Right atrium auricular region (tissue), 2 donors: ENCODE results near the gene MUSTN1. TPM values are rescaled to one million over a fixed set of nuclear protein-coding genes. Genes with fewer than 3 reads are reported as not detected.

Experiments used
- DNase-seq: peaks from one replicate; pipeline ENCODE4 v3.0.0-alpha.2; 2019; ENCODE audit warnings: low spot score
- H3K27ac ChIP-seq, 2 donors: fragments of 200-600 bp; sonication (generic); 1 replicate in 1 of 2; 2 replicates in 1 of 2; pipeline ENCODE4 v1.5.1; 2016 to 2019
- H3K27me3 ChIP-seq, 2 donors: fragments of 200-600 bp; sonication (generic); one replicate each; pipeline versions ENCODE4 v1.5.1 to v1.6.0; 2017 to 2019
- H3K36me3 ChIP-seq: fragments of 200-600 bp; sonication (generic); one replicate; pipeline ENCODE4 v1.5.1; 2016
- H3K4me1 ChIP-seq, 2 donors: fragments of 200-600 bp; sonication (generic); one replicate each; pipeline versions ENCODE4 v1.5.1 to v1.6.0; 2017 to 2019
- H3K4me3 ChIP-seq, 2 donors: fragments of 200-600 bp; sonication (generic); 1 replicate in 1 of 2; 2 replicates in 1 of 2; pipeline ENCODE4 v1.5.1; 2017 to 2019; ENCODE audit warnings: mild to moderate bottlenecking in 1 of 2, moderate library complexity in 1 of 2
- H3K9me3 ChIP-seq, 2 donors: fragments of 200-600 bp; sonication (generic); one replicate each; pipeline ENCODE4 v1.5.1; 2019
- total RNA-seq, 2 donors: library from RNA; depleted of rRNA; stranded (reverse); fragments of >200 nt; gene quantifications; one replicate each; pipeline ENCODE4 v1.1.0, GENCODE V29; 2016
- TF ChIP-seq, protein P1 (sequence below), 2 donors: fragments of 200-600 bp; sonication (generic); IDR thresholded peaks; one replicate each; pipeline ENCODE4 v1.5.1; 2019; ENCODE audit warnings: antibody characterized with exemption in 2 of 2

Gene MUSTN1
- total RNA-seq, 2 donors from 2014 or later = 43.8 to 45.0 TPM

DNA sequence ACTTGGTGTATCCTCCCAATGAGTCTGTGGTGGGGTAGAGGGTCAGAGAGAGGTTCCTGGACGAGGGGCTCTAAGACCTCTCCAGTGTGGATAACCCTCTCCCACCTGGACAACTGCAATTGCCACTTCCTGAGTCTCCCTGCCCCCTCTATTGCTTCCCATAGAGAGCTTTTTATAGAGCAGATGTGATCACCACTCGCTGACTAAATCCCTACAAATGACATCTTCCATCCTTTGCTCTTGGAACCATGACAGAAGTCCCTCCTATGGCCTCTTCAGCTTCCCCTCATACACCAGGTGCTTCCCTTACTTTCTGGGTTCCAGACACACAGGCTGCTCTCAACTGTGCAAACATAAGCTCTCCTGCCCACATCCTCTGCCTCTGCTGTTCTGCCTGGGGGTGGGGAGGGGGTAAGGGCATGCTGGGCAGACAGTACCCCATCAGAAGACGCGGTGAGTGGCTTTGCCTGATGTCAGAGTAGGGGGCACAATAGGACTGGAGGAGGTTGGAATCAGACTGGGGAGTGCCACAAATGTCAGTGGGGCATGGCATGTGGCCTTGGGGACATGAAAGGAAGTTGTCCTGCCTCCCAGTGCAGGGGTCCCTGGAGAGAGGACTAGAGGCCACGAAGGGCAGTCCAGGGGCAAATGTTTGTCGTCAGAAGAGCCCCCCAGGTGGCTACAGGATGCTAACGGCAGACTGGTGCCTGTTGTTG lies 25.0 kb downstream of the MUSTN1 start:
- Histone ChIP-seq H3K9me3 (no peaks in the 10 kb centered on the region), H3K27ac (no peak overlapping the region), H3K4me3 (no peak overlapping the region), H3K27me3 (no peaks in the 10 kb centered on the region), H3K36me3 (no peaks in the 10 kb centered on the region), H3K4me1 (no peaks in the 10 kb centered on the region)
- DNase-seq = no peak
- TF ChIP-seq, protein P1, sequence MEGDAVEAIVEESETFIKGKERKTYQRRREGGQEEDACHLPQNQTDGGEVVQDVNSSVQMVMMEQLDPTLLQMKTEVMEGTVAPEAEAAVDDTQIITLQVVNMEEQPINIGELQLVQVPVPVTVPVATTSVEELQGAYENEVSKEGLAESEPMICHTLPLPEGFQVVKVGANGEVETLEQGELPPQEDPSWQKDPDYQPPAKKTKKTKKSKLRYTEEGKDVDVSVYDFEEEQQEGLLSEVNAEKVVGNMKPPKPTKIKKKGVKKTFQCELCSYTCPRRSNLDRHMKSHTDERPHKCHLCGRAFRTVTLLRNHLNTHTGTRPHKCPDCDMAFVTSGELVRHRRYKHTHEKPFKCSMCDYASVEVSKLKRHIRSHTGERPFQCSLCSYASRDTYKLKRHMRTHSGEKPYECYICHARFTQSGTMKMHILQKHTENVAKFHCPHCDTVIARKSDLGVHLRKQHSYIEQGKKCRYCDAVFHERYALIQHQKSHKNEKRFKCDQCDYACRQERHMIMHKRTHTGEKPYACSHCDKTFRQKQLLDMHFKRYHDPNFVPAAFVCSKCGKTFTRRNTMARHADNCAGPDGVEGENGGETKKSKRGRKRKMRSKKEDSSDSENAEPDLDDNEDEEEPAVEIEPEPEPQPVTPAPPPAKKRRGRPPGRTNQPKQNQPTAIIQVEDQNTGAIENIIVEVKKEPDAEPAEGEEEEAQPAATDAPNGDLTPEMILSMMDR (IDR thresholded peaks at IDR 0.05) = no peak

GRCh38 chr3:52809149-52809548 lies 25.7 kb downstream of the MUSTN1 start:
- Histone ChIP-seq H3K36me3 (no peaks in the 10 kb centered on the region), H3K27me3 (no peaks in the 10 kb centered on the region), H3K9me3 (no peaks in the 10 kb centered on the region), H3K4me3 (no peak overlapping the region), H3K27ac (no peak overlapping the region), H3K4me1 (no peaks in the 10 kb centered on the region)
- no peak for DNase-seq
- TF ChIP-seq, protein P1 (IDR thresholded peaks at IDR 0.05) = no peak

DNA sequence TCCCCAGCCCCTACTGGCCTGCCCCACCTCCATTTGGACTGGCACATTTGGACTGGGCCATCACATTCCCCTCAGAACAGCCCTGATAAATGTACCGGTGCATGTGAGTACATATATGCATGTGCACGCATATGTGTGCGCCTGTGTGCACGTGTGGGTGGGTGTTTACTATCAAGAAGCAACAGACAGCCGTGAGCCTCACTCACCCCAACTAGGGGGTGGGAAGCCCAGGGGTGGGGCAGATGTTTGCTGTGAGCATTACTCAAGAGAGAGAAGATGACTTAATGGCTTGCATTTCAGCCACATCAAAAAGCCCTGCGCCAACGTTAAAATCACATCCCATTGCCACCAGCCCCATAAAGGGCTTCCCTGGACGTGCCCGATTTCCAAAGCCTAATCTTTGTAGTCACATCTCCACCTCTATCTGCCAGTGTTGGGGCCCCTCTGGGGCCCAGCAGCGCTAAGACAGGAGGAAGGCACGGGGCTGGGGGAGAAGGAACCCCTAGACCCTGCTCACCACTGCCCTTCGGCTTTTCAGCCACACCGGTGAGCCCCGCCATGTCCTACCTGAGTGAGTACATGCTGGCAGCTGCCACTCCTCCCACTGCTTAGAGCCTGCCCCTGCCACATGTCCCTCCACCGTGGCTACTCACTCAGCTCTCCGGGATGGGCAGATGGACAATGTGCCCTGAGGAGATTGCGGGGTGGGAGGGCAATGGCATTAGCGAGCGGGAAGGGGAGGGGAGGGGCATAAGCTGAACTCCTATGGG lies 29.4 kb downstream of the MUSTN1 start:
- TF ChIP-seq, protein P1 (IDR thresholded peaks at IDR 0.05) = no peak
- no peak overlapping the region for H3K27ac ChIP-seq
- no peaks in the 10 kb centered on the region for H3K9me3 ChIP-seq
- no peak overlapping the region for H3K4me3 ChIP-seq
- no peak for DNase-seq
- H3K4me1 ChIP-seq = no peaks in the 10 kb centered on the region
- no peaks in the 10 kb centered on the region for H3K27me3 ChIP-seq
- no peaks in the 10 kb centered on the region for H3K36me3 ChIP-seq

- no peaks in the 10 kb centered on the region for H3K27me3 ChIP-seq
- H3K36me3 ChIP-seq = no peaks in the 10 kb centered on the region
- no peaks in the 10 kb centered on the region for H3K4me1 ChIP-seq
- H3K4me3 ChIP-seq = no peak overlapping the region
- H3K27ac ChIP-seq = no peak overlapping the region
- no peak for DNase-seq
- TF ChIP-seq, protein P1 (IDR thresholded peaks at IDR 0.05) = no peak
- H3K9me3 ChIP-seq = no peaks in the 10 kb centered on the region
These were observed 33.0 kb downstream of the MUSTN1 start for GRCh38 chr3:52801839-52802238.

DNA sequence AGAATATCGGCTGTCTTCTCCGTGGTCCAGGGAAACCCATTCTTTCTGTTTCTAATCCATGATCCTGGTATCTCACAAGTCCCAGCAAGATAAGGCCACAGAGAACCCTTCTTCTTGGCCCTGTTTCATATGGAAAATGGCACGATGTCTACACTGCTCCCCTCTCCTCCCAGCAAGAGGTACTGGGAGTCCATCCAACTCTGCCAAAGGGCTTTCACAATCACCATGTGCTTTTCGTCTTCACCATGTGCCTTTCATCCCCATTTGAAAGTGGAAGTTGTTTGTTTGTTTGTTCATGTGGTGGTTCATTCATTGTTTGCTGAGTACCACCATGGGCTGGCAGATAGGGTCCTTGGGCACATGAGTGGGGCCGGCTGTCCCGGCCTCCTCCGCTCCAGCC lies 34.7 kb downstream of the MUSTN1 start:
- H3K4me1 ChIP-seq = no peaks in the 10 kb centered on the region
- no peaks in the 10 kb centered on the region for H3K27me3 ChIP-seq
- no peaks in the 10 kb centered on the region for H3K36me3 ChIP-seq
- H3K9me3 ChIP-seq = no peaks in the 10 kb centered on the region
- H3K27ac ChIP-seq = no peak overlapping the region
- no peak overlapping the region for H3K4me3 ChIP-seq
- no peak for DNase-seq
- TF ChIP-seq, protein P1 (IDR thresholded peaks at IDR 0.05) = no peak
